Breast epithelium (tissue), 4 donors: ENCODE results near the gene MAD2L2. TPM values are rescaled to one million over a fixed set of nuclear protein-coding genes. Genes with fewer than 3 reads are reported as not detected.

ENCODE experiments used
- DNase-seq, 2 donors: peaks; one replicate each; pipeline ENCODE4 v3.0.0-alpha.2; 2019; ENCODE audit warnings: low spot score in 2 of 2
- H3K27ac ChIP-seq, 2 donors: fragments of 200-600 bp; sonication (generic) in 1 of 2; one replicate each; pipeline ENCODE4 v1.5.1; 2016 to 2019; ENCODE audit warnings: mild to moderate bottlenecking in 1 of 2
- H3K27me3 ChIP-seq, 2 donors: fragments of 200-600 bp; sonication (generic) in 1 of 2; one replicate each; pipeline versions ENCODE4 v1.5.1 to v1.6.0; 2017 to 2019; ENCODE audit warnings: control low read depth in 1 of 2, mild to moderate bottlenecking in 1 of 2
- H3K36me3 ChIP-seq: fragments of 200-600 bp; one replicate; pipeline ENCODE4 v1.5.1; 2019
- H3K4me1 ChIP-seq, 2 donors: fragments of 200-600 bp; sonication (generic); one replicate each; pipeline ENCODE4 v1.5.1; 2016 to 2019; ENCODE audit warnings: control low read depth in 1 of 2
- H3K4me3 ChIP-seq, 3 donors: fragments of 200-600 bp; sonication (generic); 1 replicate in 2 of 3; 2 replicates in 1 of 3; pipeline ENCODE4 v1.5.1; 2016 to 2019; ENCODE audit warnings: mild to moderate bottlenecking in 3 of 3, moderate library complexity in 2 of 3
- H3K9me3 ChIP-seq, 2 donors: fragments of 200-600 bp; sonication (generic) in 1 of 2; one replicate each; pipeline ENCODE4 v1.5.1; 2016 to 2019; ENCODE audit warnings: control low read depth in 1 of 2
- POLR2A ChIP-seq: fragments of 450-650 bp; IDR thresholded peaks from one replicate; pipeline ENCODE4 v1.6.1; 2016; ENCODE audit warnings: antibody characterized with exemption, mild to moderate bottlenecking, moderate library complexity
- POLR2AphosphoS5 ChIP-seq, 3 donors: sonication (generic); formaldehyde crosslinking; IDR thresholded peaks; one replicate each; pipeline ENCODE4 v1.6.1; 2017; ENCODE audit warnings: antibody characterized with exemption in 3 of 3
- intact Hi-C: fragments of 100-400 bp; cut with DNase I; formaldehyde crosslinking; loops from one replicate; pipeline ENCODE4 v1.15.1; 2023; ENCODE audit warnings: low total_unique reads
- total RNA-seq, 3 donors: library from RNA; depleted of rRNA; stranded (reverse); fragments of >200 nt; gene quantifications; one replicate each; pipeline ENCODE4 v1.1.0, GENCODE V29; 2016
- TF ChIP-seq, protein P1 (sequence below), 3 donors: fragments of 450-650 bp; IDR thresholded peaks; one replicate each; pipeline ENCODE4 v1.5.1; 2016 to 2017; ENCODE audit warnings: antibody characterized with exemption in 3 of 3, mild to moderate bottlenecking in 3 of 3, moderate library complexity in 3 of 3

MAD2L2 gene
- total RNA-seq, 3 donors from 2014 or later = 31.8 to 58.7 (median 47.7) TPM

GRCh38 chr1:11720525-11720924 is 39.6 kb upstream of the MAD2L2 start:
- H3K27ac ChIP-seq = no peak overlapping the region
- H3K36me3 ChIP-seq = no peaks in the 10 kb centered on the region
- no peaks in the 10 kb centered on the region for H3K27me3 ChIP-seq
- H3K9me3 ChIP-seq = no peaks in the 10 kb centered on the region
- intact Hi-C loops = loop anchor here (10.0 kb wide), 1 partner anchor 46 kb away; no protein-coding TSS in a partner anchor
- DNase-seq = no peak
- TF ChIP-seq, protein P1, sequence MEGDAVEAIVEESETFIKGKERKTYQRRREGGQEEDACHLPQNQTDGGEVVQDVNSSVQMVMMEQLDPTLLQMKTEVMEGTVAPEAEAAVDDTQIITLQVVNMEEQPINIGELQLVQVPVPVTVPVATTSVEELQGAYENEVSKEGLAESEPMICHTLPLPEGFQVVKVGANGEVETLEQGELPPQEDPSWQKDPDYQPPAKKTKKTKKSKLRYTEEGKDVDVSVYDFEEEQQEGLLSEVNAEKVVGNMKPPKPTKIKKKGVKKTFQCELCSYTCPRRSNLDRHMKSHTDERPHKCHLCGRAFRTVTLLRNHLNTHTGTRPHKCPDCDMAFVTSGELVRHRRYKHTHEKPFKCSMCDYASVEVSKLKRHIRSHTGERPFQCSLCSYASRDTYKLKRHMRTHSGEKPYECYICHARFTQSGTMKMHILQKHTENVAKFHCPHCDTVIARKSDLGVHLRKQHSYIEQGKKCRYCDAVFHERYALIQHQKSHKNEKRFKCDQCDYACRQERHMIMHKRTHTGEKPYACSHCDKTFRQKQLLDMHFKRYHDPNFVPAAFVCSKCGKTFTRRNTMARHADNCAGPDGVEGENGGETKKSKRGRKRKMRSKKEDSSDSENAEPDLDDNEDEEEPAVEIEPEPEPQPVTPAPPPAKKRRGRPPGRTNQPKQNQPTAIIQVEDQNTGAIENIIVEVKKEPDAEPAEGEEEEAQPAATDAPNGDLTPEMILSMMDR (IDR thresholded peaks at IDR 0.05) = no peak
- TF ChIP-seq POLR2A (no peak), POLR2AphosphoS5 (IDR thresholded peaks at IDR 0.05) (no peak)
- peaks cover 0 to 4% of the 10 kb centered on the region in 2 donors for H3K4me1 ChIP-seq
- no peak overlapping the region for H3K4me3 ChIP-seq

GRCh38 chr1:11720033-11720376 is 39.1 kb upstream of the MAD2L2 start:
- H3K27me3 ChIP-seq = no peaks in the 10 kb centered on the region
- H3K4me3 ChIP-seq = peak overlapping the region in 2 of 3 donors; percentile 51 to 69
- no peaks in the 10 kb centered on the region for H3K9me3 ChIP-seq
- TF ChIP-seq POLR2AphosphoS5 (IDR thresholded peaks at IDR 0.05) = no peak
- TF ChIP-seq, protein P1 (IDR thresholded peaks at IDR 0.05) = no peak
- no peak for TF ChIP-seq POLR2A
- no peak overlapping the region for H3K27ac ChIP-seq
- no peaks in the 10 kb centered on the region for H3K36me3 ChIP-seq
- DNase-seq = no peak
- peaks cover 0 to 4% of the 10 kb centered on the region in 2 donors for H3K4me1 ChIP-seq
- intact Hi-C loops = loop anchor here (10.0 kb wide), 1 partner anchor 45 kb away; no protein-coding TSS in a partner anchor

DNA sequence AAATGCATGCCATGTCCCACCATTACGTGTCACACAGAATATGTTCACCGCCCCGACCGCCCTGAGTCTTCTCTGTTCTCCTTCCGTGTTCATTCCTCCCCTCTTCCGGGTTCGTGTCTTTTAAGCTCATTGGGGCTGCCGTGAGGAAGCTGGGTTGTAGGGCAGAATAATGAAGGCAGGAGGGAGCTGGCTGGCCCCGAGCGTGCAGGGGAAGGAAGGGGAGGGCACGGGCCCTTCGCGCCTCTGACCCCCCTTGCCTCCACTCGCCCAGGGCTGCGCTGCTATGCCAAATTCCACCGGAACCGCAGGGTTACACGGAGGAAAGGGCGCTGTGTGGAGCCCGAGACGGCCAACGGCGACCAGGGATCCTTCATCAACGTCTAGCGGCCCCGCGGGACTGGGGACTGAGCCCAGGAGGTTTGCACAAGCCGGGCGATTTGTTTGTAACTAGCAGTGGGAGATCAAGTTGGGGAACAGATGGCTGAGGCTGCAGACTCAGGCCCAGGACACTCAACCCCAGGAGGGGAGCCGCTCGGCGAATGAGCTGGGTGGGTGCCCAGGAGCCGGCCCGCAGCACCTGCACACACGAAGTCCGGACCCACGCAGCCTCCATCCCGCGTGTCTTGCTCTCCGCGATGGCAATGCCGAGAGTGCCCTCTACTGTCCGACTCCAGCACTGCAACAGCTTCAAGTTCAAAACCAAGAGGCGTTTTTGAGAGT is 38.5 kb upstream of the MAD2L2 start:
- intact Hi-C loops = loop anchor here (10.0 kb wide), 1 partner anchor 45 kb away; no protein-coding TSS in a partner anchor
- no peaks in the 10 kb centered on the region for H3K27me3 ChIP-seq
- no peaks in the 10 kb centered on the region for H3K36me3 ChIP-seq
- TF ChIP-seq, protein P1 (IDR thresholded peaks at IDR 0.05) = peak; percentile 39 to 95 (median 91)
- TF ChIP-seq POLR2A = no peak
- TF ChIP-seq POLR2AphosphoS5 (IDR thresholded peaks at IDR 0.05) = no peak
- H3K4me1 ChIP-seq = peaks cover 0 to 4% of the 10 kb centered on the region in 2 donors
- peak overlapping the region; percentile 50 to 74 for H3K27ac ChIP-seq
- DNase-seq = peak; percentile 70 to 81
- no peaks in the 10 kb centered on the region for H3K9me3 ChIP-seq
- H3K4me3 ChIP-seq = peak overlapping the region; percentile 34 to 69 (median 51)

DNA sequence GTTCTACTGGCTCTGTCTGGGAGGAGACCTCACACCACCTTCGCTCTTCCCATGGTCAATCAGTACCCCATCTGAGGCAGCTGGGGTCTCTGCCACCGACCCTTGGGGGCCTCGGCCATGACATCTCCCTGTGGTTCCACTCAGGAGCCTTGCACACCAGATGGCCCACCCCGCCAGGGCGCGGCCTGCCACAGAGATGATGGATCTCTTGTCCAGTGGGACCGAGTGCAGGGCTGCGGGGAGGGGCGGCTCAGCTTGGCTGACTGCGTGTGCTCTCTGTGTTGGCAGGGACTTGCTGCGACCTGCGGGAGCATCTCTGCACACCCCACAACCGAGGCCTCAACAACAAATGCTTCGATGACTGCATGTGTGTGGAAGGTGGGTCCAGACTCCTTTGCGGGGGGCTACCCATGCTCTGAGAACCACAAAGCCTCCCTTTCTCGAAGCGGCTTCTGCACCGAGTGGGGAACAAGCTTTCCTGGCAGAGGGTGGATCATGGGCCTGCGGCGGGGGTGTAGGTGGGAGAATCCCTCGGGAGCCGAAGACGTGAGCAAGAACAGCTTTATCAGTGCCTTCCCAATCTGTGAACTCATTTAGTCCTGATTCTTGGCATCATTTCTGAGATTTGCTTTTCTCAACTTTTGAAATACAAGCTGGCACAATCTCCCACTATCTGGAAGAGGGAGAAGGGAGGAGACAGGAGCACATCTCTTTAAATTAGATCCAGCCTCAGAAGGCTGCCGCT is 34.1 kb upstream of the MAD2L2 start:
- intact Hi-C loops = no loop called here
- Histone ChIP-seq H3K27me3 (no peaks in the 10 kb centered on the region), H3K36me3 (no peaks in the 10 kb centered on the region), H3K4me1 (peaks cover 0 to 3% of the 10 kb centered on the region in 2 donors), H3K9me3 (no peaks in the 10 kb centered on the region), H3K27ac (no peak overlapping the region), H3K4me3 (no peak overlapping the region)
- TF ChIP-seq POLR2AphosphoS5 (IDR thresholded peaks at IDR 0.05) = no peak
- no peak for TF ChIP-seq POLR2A
- TF ChIP-seq, protein P1 (IDR thresholded peaks at IDR 0.05) = no peak
- no peak for DNase-seq

DNA sequence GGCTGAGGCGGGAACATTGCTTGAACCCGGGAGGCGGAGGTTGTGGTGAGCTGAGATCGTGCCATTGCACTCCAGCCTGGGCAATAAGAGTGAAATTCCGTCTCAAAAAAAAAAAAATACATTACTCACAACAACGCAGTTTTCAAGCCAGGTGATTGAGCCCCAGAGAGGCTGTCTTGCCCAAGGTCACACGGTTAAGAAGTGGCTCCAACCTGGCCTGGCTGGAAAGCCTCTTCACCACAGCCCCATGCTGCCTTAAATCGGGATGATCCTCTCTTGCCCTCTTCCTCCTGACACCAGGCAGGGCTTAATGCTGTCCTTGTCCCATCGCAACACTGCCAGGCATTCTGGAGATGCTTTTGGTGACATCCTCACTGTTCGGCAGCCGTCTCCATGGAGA is 32.1 kb upstream of the MAD2L2 start:
- H3K27me3 ChIP-seq = no peaks in the 10 kb centered on the region
- H3K9me3 ChIP-seq = no peaks in the 10 kb centered on the region
- DNase-seq = no peak
- no peak overlapping the region for H3K4me3 ChIP-seq
- intact Hi-C loops = no loop called here
- TF ChIP-seq POLR2AphosphoS5 (IDR thresholded peaks at IDR 0.05) = no peak
- TF ChIP-seq, protein P1 (IDR thresholded peaks at IDR 0.05) = no peak
- no peak for TF ChIP-seq POLR2A
- H3K36me3 ChIP-seq = no peaks in the 10 kb centered on the region
- H3K27ac ChIP-seq = no peak overlapping the region
- H3K4me1 ChIP-seq = no peaks in the 10 kb centered on the region
